T-helper 2 cell treated with Interferon-gamma antibody and Interleukin-4, amounts not matched to agents 100 ng/mL and 5 ng/mL, for 36 hours (primary cell): ENCODE results near the gene PARP8. TPM values are rescaled to one million over a fixed set of nuclear protein-coding genes. Genes with fewer than 3 reads are reported as not detected.

ENCODE experiments used
- intact Hi-C: fragments of 100-400 bp; cut with micrococcal nuclease; formaldehyde crosslinking; loops from one replicate; pipeline ENCODE4 v1.15.1; 2023
- total RNA-seq: library from RNA; stranded (reverse); gene quantifications from 2 replicates; pipeline ENCODE4 v1.2.3, GENCODE V29; 2022

Gene PARP8
- total RNA-seq, 1 donor from 2014 or later, result 62.9 TPM

DNA sequence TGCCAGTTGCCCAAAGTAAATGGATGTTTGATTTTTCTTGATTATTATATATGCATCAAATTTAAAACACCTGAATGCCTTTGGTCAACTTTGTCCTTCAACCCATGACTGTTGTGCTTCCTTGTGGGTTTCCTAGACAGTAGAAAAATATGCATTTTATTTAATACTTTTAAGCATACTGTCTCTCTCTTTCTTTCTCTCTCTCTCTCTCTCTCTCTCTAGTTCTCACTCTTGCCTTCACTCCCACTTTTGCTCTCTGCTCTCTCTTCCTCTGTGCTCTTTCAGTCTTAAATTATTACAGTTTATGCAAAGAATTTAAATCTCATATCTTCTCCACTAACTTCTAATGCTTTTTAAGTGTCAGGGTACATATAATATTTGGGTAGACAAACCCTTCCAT is 173.0 kb downstream of the PARP8 start:
- intact Hi-C loops, result no loop called here

DNA sequence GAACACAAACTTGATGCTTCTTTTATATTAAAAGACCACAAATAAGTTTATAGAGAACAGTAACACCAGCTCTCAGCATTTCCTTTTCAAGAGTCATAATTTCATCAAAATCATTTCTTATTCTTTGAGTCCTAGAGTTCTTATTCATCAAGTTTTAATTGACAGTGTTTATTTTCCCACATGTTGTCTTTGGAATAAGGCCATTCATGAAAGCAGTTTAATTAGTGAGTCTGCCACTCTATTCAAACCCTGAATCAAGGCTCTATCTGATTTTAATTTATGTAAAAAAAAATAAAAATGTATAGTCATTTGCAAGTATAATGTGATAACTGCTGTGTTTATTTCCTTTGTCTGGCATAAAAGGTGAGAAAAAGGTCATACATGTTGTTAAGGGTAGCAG is 176.7 kb downstream of the PARP8 start:
- intact Hi-C loops, result no loop called here

DNA sequence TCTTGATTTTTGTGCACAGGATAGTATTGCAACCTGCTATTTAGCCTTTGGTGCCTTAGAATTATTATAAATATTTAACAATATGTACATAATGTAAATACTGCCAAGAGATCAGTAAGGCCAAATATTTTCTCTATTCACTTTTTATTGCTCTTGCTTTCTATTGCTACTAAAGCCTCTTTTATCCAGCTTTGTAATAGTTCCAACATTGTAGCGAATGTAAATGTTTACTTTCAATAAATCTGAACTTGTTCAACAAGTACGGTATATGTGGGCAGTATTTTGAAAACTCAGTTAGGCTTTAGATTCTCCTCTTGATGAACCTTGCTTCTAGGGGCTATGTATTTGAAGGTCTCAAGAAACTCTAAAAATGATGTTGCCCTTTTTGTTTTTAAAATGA is 179.8 kb downstream of the PARP8 start:
- intact Hi-C loops, result no loop called here

DNA sequence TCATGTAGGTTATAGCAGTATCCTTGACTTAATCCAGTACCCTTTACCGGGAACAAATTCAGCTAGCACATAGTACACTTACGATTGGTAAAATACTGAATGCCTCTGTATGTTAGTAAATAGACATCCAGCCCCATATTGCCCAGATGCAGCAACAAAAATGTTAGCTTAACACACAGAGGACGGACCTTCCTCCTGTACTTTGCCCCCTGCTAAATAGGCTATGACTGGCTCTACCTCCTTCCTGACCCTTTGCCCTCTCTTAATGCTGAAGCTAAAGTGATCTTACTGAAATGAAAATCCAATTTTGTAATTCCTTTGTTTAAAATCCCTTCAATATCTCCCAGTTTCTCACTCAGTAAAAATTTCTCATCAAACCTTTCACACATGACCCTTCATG is 183.1 kb downstream of the PARP8 start:
- intact Hi-C loops, result no loop called here

DNA sequence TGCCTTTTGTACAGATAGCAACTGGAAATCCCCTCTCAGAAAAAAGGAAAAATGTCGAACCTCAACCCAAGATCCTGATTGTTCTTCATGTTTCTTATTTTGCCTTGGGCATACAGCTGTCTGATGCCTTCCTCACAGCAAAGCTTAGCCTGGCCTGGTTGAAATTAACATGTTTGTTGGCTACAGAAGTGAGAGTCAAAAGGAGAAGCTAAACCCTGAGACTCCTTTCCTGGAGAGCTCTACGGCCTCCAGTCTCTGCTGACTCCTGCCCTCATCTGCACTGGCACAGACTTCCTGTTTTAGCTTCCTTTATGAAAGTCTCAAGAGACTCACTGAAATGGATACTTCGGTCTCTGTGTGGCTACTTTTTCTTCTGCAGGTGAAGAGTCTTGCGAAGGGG is 186.7 kb downstream of the PARP8 start:
- intact Hi-C loops, result no loop called here

DNA sequence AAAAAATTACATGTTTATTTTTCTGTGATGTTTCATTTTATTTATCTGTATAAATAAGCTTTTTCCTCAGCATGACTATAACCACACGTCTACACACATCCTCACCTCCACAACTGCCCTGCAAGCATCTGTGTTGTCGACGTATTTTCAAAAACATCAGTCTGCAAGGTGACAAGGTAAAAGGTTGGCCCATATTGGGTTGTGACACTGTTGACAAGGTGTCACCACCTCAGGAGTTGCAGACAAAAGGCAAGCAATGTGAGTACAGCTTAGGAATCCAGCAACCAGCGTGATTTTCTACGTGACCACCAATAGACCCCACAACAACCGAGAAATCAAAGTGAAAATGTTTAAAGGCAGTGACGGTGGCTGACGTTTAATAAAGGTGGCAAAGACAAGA is 187.6 kb downstream of the PARP8 start:
- intact Hi-C loops, result no loop called here

DNA sequence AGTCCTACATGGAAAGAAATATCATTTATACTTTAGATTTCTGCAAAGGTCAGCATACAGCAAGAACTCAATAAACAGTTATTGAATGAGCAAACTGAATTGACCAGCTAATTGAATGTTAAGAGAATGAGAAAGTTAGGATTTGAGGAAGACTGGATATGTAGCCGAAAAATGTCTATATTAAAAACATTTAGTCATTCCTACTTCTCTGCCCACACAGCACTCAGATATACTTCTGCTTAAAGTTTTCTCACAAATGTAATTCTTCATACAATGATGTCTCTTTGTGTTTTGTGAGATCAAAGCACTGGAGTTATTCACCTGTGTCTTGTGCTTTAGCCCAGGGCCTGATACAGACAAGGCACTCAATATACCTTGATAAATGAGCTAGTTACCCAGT is 188.6 kb downstream of the PARP8 start:
- intact Hi-C loops, result no loop called here

DNA sequence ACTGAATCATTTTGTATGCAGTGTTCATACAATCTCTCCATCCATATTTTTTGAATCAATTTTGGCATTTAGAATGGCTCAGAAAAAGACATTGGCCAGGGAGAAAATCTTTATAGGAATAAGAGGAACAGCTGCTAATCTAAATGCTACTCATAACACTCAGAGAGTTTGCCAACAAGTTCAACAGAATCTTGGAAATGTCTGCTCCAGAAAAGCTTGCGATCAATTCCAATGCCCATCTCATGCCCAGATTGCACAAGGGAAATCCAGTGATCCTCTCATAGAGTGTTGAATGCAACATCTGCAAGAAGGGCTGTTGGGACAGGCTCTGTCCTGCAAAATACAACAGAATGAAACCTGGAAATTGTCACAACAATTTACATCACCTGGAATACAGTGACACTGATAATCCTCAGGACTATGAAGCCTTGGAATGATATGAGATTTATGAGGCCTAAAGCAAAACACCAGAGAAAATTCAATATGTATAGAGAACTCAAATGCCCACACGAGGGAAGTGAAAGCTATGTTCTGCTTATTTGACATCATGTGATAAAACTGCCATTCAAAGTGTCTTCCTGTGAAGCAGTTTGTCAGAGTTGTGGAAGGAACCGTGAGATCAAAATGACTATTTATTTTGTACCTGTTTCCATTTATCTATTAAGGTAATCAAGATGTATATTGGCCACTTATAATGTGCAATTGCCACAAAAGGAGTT is 190.1 kb downstream of the PARP8 start:
- intact Hi-C loops, result no loop called here

DNA sequence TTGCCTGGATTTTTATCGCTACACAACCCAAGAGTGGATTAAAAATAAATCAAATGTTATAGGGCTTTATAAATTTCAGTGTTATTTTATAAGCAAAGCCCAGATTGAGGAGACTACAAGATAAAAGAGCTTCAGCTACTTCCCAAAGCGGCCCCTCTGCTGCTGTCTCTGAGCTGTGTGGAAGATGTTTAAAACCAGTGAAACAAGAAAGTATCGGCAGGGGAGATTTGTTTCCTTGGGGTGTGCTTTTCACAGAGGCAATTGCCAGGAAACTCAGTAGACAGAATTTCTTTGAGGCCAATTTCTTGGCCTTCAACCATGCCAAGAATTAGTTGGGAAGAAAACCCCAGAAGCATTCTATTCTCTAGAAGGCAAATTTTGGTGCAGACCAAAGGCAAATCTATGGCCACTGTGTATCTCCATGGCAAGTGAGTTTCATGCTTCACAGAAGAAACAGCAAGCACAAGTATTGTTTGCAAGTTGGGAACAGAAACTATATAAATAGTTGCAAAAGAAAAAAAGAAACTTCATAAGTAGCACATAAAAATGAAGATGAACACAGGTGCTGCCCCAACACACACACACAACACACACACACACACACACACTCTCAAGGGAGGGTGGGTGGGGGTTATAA is 197.2 kb downstream of the PARP8 start:
- intact Hi-C loops, result no loop called here

DNA sequence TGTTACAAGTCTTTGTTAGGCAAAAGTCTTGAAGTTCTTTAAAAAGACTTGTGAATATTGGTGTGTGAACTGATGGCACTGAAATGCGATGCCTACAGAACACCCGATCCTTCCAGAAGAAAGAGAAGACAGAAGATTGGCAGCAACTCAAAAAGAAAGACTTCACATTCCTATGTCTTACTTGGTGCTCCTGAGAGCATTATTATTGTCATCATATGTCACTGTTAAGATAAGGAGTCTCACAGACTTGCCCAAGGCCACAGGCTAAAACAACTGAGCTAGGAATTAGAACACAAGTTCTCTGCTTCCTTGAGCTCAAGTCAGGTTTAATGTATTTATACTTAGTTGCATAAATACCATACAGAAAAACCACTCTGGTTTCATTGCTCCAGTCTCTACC is 198.0 kb downstream of the PARP8 start:
- intact Hi-C loops, result no loop called here

DNA sequence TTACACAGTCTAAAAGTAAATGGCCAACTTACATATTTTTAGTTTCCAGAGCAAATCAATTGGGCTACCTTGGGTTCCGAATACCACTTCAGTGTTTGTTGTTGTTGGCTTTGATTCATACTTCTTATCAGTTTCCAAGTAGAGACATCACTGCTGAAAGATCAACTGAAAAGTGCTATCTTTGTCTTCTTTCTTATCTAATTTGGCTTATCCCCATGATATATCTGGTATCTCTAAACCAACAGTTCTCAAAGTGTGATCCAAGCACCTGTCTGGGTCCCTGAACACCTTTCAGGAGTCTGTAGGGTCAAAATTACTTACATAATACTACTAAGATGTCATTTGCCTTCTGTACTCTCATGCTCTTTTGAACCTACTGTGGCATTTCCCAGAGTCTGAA is 200.0 kb downstream of the PARP8 start:
- intact Hi-C loops, result no loop called here

DNA sequence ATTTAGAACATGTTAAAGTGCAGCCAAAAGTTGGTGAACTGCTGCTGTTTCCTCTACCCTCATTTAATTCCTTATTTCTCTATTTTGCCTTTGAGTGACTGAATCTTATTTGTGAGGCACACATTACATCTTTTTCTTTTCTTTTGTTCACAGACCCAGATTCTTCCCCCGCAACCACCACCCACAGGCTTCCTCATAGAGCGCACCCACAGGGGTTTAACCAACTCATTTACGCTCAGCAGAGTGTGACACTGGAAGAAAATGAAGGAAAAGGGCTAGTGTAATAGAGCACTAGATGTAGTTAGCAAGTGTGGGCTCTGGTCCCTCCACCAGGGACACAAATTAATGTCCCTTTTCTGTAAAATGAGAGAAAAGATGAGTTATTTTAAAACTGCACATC is 200.7 kb downstream of the PARP8 start:
- intact Hi-C loops, result no loop called here

DNA sequence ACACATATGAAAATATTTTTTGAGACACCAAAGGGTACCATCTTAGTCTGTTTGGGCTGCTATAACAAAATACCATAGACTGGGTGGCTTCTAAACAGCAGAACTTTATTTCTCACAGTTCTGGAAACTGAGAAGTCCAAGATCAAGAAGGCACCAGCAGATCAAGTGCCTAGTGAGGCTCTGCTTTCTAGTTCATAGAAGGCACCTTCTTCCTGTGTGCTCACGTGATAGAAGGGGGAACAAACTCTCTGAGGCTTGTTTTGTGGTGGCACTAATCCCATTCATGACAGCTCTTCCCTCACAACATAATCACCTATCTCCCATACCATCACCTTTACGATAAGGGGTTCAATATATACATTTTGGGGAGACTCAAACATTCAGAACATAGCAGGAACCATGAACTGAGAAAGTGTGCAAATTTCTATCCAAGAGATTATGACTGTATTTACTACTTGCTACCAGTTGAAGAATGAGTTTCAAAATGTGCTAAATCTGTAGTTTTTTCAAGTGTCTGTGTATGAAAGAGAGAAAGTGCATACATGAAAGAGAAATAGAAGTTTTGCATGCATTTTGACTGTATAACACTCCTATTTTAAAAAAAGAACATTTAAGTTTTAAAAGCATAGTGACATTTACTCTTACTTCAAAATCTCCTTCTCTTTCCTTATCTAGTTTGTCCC is 207.3 kb downstream of the PARP8 start:
- intact Hi-C loops, result no loop called here

DNA sequence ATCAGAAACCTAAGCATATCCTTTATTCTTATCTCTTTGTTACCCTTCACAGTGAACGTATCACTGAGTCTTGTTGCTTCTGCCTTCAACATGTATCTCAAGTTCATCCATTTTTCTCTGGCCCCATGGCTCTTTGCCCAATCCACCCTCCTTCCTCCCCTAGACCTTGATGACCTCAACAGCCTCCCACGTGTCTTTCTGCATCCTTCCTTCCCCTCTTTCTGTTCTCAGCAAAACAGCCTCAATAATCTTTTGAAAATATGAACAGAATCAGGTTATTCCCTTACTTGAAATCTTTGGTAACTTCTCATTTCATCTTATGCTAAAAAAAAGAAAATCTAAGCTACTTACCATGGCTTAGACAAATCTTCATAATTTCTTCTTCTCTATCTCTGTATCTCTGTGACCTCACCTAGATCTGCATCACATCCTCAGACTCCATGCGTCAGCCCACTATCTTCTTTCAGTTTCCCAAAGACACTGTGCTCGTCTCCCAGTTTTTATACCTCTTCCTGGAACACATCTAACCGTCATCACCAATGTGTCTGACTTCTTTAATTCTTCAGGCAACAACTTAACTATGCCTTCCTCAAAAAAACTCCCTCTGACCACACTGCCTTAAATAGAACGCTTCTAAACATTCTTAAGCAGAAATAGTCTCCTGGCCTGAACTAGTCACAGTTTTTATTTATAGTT is 208.0 kb downstream of the PARP8 start:
- intact Hi-C loops, result no loop called here

DNA sequence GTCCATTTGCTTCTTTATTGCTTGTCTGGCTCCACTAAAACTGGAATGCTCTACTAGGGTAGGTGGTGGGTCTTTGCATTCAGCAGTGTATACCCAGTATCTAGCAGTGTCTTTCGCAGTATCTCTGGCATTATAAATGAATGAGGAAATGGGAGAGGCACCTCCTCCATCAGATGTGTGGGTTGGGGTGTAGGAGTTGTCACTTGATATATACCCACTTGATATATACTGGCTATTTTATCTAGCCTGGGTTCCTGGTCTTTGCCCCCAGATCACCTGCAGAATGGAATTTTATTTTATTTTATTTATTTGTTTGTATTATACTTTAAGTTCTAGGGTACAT is 208.5 kb downstream of the PARP8 start:
- intact Hi-C loops, result no loop called here

DNA sequence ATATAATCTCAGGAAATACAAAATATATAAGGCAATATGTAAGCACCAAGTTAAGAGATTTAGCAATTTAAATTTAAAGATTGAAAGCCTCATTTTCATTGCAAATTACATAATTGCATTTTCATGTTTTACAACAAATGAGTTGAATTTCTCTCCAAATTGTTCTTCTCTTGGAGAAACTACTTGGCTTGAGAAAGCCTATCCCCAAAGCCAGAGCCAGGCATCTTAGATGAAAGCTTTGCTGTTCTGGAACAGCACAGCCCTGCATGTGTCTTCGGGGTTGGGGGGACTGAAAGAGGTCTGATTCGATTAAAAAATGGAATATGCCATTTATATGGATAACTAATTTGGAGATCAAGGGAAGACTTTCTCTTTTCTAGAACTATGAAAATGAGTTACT is 212.0 kb downstream of the PARP8 start:
- intact Hi-C loops, result no loop called here

DNA sequence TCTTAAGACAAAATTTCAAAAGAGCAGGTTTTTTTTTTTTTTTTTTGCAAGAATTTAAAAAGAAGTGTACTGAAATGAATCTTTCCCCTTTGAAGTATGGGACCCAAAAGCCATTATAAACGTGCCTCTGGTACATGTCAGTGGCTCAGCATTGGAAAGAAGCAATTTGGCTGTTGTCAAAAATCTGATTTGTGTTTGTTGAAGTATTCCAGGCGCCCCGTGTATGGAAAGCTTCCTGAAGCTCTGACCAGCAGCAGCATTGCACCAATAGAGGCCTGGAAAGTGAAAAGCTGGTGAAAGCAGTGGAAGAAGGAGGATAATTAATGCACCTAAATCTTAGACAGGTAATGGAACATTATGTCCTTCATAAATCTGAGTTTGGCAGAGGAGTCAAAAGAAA is 215.0 kb downstream of the PARP8 start:
- intact Hi-C loops, result no loop called here

DNA sequence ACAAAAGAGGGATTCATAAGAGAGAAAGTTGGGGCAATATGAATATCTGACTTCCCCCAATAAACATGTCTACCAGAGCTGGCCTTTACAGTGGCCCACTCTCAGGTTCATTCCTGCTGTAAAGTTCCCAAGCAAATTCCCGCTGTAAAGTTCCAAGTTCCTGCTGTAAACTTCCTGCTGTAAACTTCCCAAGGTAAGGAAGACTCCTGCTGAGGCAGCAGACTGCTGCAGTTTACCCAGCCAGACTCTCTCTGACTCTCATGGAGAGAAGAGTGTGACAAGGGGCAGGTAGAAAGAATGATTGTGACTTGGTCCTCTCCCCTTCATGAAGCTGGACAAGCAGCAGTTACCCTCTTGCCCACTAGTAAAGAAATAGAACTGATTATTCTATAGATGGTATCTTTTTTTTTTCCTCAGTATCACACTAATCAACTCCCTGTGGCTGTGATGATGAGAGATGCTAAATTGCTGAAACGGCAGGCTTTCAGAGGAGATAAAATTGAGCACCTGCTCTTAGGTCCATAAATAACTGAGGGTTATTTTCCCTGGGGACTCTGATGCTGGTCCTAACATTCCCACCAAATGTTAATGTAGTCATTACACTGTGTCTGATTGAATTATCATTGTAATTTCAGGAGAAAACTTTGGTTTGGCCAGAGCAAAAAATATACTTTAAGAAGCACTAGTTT is 220.4 kb downstream of the PARP8 start:
- intact Hi-C loops, result no loop called here

DNA sequence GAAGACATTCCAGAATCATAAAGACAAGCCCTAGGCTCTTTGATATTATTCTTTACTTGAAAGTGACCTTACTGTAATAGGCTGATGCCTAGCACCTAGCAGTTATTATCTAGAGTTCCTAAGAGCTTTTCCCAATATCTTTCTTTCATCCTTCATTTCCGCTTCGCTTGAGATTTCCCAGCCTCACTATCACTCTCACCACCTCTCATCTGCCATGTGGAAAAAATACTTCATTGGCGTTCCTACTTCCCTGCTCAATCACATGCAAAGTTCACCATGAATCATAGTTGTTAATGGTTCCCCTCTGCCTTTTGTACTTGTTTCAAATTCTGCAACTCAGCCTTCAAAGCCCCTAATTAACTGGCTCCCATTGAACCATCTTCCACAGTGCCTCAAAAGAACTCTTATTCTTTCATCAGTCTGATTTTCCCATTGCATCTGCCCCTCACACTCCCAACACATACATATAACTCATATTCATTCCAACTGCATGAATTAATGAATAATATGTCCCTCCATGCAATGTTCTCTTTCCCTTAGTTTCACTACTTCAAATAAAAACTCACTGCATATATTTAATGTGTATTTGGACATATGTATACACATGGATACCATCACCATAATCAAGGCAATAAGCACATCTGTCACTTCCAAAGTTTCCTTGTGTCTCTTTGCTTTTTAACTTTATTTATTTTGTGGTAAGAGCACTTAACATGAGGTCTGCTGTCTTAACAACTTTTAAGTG is 221.6 kb downstream of the PARP8 start:
- intact Hi-C loops, result no loop called here

DNA sequence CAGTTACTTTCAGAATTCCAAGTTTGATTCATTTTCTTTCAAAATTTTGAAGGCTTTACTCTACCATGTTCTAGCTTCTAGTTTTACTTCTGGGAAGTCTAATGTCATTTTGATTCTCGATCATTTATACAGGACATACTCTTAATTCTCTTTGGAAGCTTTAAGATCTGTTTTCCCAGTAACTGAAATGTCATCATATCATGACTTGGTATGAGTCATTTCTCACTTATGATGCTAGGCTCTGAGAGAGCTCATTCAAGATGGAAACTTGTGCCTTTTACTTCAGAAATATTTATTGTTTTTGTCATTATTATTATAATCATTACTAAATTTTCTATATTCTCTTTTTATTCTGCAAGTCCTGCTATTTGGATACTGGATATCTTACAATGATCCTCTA is 222.3 kb downstream of the PARP8 start:
- intact Hi-C loops, result no loop called here

DNA sequence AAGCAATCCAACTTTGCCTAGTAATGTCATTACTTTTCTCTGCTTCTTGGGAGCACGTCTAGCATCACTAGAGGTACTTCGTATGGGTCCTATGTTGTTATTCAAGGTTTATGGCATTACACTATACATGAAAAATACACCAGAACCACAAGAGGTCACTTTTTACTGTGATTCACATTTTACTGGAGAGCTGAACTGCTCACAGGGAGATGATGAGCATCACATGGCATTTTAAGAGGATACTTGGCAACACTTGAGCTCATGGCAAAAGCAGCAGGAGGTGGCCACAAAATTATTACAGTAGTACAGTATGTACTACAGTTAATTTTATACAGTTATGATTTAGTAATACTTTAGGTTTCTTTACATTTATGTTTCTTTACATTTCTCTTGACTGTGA is 223.4 kb downstream of the PARP8 start:
- intact Hi-C loops, result no loop called here
